WTC11 (cell line): ENCODE results near the gene DIDO1. TPM values are rescaled to one million over a fixed set of nuclear protein-coding genes. Genes with fewer than 3 reads are reported as not detected.
"Not testable (repeated sequence)": the region's sequence is repeated elsewhere in the genome, so short reads cannot be mapped to it uniquely, and the experiment has no call there.

Experiments
- ATAC-seq: fragments of 200-7000 bp; cut with Tn5 transposase; 2 replicates; pipeline ENCODE4 v1.10.0; 2021; ENCODE audit warnings: mild to moderate bottlenecking, moderate library complexity
- CTCF ChIA-PET: fragments of 300-600 bp; sonication (Branson Sonifier 250); formaldehyde crosslinking; loops from one replicate; lab custom pipeline; 2021; ENCODE audit warnings: antibody characterized with exemption; lab: Charles Lee
- POLR2A ChIA-PET: fragments of 350-600 bp; sonication (Branson Sonifier 250); formaldehyde crosslinking; loops from one replicate; lab custom pipeline; 2021; ENCODE audit warnings: antibody characterized with exemption; lab: Charles Lee
- DNase-seq: peaks from one replicate; pipeline ENCODE4 v3.0.0; 2021; ENCODE audit warnings: low spot score
- H3K27ac Mint-ChIP-seq: 2 replicates; pipeline ENCODE4 v1.8.0; 2021; ENCODE audit warnings: mixed read lengths
- H3K27me3 Mint-ChIP-seq: 2 replicates; pipeline ENCODE4 v1.8.0; 2021; ENCODE audit warnings: low read depth, mild to moderate bottlenecking, moderate library complexity, mixed read lengths
- H3K36me3 Mint-ChIP-seq: 2 replicates; pipeline ENCODE4 v1.8.0; 2021; ENCODE audit warnings: mixed read lengths
- H3K4me1 Mint-ChIP-seq: 2 replicates; pipeline ENCODE4 v1.8.0; 2022; ENCODE audit warnings: mixed read lengths
- H3K4me3 Mint-ChIP-seq: 2 replicates; pipeline ENCODE4 v1.8.0; 2021; ENCODE audit warnings: mild to moderate bottlenecking, moderate library complexity, mixed read lengths
- H3K9me3 Mint-ChIP-seq: 2 replicates; pipeline ENCODE4 v1.8.0; 2021; ENCODE audit warnings: mixed read lengths
- EMX1 ChIP-seq: fragments of 250-450 bp; sonication (Bioruptor Pico); IDR thresholded peaks from 2 replicates; pipeline ENCODE4 v1.8.0; 2021; ENCODE audit warnings: mild to moderate bottlenecking
- ESRRA ChIP-seq: sonication (generic); formaldehyde crosslinking; IDR thresholded peaks from 2 replicates; pipeline ENCODE4 v1.8.1; 2022; ENCODE audit warnings: mild to moderate bottlenecking, missing genetic modification reagents, borderline replicate concordance
- FOXP4 ChIP-seq: sonication (generic); formaldehyde crosslinking; IDR thresholded peaks from 2 replicates; pipeline ENCODE4 v1.8.0; 2022; ENCODE audit warnings: mild to moderate bottlenecking, missing genetic modification reagents
- GABPB1 ChIP-seq: sonication (generic); formaldehyde crosslinking; IDR thresholded peaks from 2 replicates; pipeline ENCODE4 v1.8.1; 2023; ENCODE audit warnings: mild to moderate bottlenecking, missing genetic modification reagents
- IRF1 ChIP-seq: sonication (generic); formaldehyde crosslinking; IDR thresholded peaks from 2 replicates; pipeline ENCODE4 v1.8.0; 2023; ENCODE audit warnings: missing genetic modification reagents
- JAZF1 ChIP-seq: fragments of 250-450 bp; sonication (Bioruptor Pico); IDR thresholded peaks from 2 replicates; pipeline ENCODE4 v1.9.0; 2021; ENCODE audit warnings: moderate library complexity, mild to moderate bottlenecking, inconsistent platforms
- SMAD3 ChIP-seq: sonication (generic); formaldehyde crosslinking; IDR thresholded peaks from 2 replicates; pipeline ENCODE4 v1.8.0; 2022; ENCODE audit warnings: missing genetic modification reagents, mild to moderate bottlenecking, borderline replicate concordance
- SMAD4 ChIP-seq: sonication (generic); formaldehyde crosslinking; IDR thresholded peaks from 2 replicates; pipeline ENCODE4 v1.8.0; 2022; ENCODE audit warnings: mild to moderate bottlenecking, missing genetic modification reagents
- TCF7 ChIP-seq: sonication (generic); formaldehyde crosslinking; IDR thresholded peaks from 2 replicates; pipeline ENCODE4 v1.8.0; 2022; ENCODE audit warnings: mild to moderate bottlenecking, low read depth, missing genetic modification reagents, moderate library complexity
- TEAD4 ChIP-seq: sonication (generic); formaldehyde crosslinking; IDR thresholded peaks from 2 replicates; pipeline ENCODE4 v1.8.0; 2022; ENCODE audit warnings: mild to moderate bottlenecking, missing genetic modification reagents
- ZBTB21 ChIP-seq: sonication (generic); formaldehyde crosslinking; IDR thresholded peaks from 2 replicates; pipeline ENCODE4 v1.8.1; 2023; ENCODE audit warnings: mild to moderate bottlenecking, missing genetic modification reagents, borderline replicate concordance
- ZNF263 ChIP-seq: sonication (generic); formaldehyde crosslinking; IDR thresholded peaks from 2 replicates; pipeline ENCODE4 v1.8.1; 2022; ENCODE audit warnings: low read depth, mild to moderate bottlenecking, moderate library complexity, missing genetic modification reagents
- ZNF281 ChIP-seq: sonication (generic); formaldehyde crosslinking; IDR thresholded peaks from 2 replicates; pipeline ENCODE4 v1.8.0; 2023; ENCODE audit warnings: mild to moderate bottlenecking, missing genetic modification reagents
- ZNF317 ChIP-seq: sonication (generic); formaldehyde crosslinking; IDR thresholded peaks from 2 replicates; pipeline ENCODE4 v1.8.1; 2023; ENCODE audit warnings: low read depth, mild to moderate bottlenecking, moderate library complexity, missing genetic modification reagents, borderline replicate concordance
- ZNF396 ChIP-seq: fragments of 250-450 bp; sonication (Bioruptor Pico); IDR thresholded peaks from 2 replicates; pipeline ENCODE4 v1.8.0; 2021; ENCODE audit warnings: mild to moderate bottlenecking, moderate library complexity, borderline replicate concordance
- total RNA-seq: library from RNA; stranded (reverse); gene quantifications from 3 replicates; pipeline ENCODE4 v1.2.3, GENCODE V29; 2021

The DIDO1 gene
- total RNA-seq, 1 experiment from 2014 or later = 87.3 TPM

GRCh38 chr20:62849431-62849830 is 76.9 kb downstream of the DIDO1 start:
- peaks cover 46% of the 10 kb centered on the region for H3K36me3 Mint-ChIP-seq

GRCh38 chr20:62848917-62849316 is 77.4 kb downstream of the DIDO1 start:
- H3K4me3 Mint-ChIP-seq, H3K9me3 Mint-ChIP-seq, H3K27ac Mint-ChIP-seq, POLR2A ChIA-PET, DNase-seq, ATAC-seq, H3K4me1 Mint-ChIP-seq, H3K27me3 Mint-ChIP-seq: not testable (repeated sequence)
- H3K36me3 Mint-ChIP-seq = peaks cover 45% of the 10 kb centered on the region
- CTCF ChIA-PET = interaction anchor here (0.8 to 1.1 kb wide), 4 partner anchors 26 to 140 kb away, joined by 3 to 4 read pairs (median 4); partner anchors contain the start of gene NTSR1

More at GRCh38 chr20:62849431-62849830, 76.9 kb downstream of the DIDO1 start:
- Mint-ChIP-seq H3K4me1 (no peaks in the 10 kb centered on the region), H3K27ac (no peak overlapping the region), H3K27me3 (no peaks in the 10 kb centered on the region), H3K4me3 (no peak overlapping the region), H3K9me3 (no peaks in the 10 kb centered on the region)
- TF ChIP-seq EMX1 (CRISPR knock-in tag) = no peak
- no peak for TF ChIP-seq FOXP4
- no peak for TF ChIP-seq SMAD3 (CRISPR knock-in tag)
- TF ChIP-seq TEAD4 = no peak
- TF ChIP-seq ESRRA (CRISPR knock-in tag) = no peak
- TF ChIP-seq ZBTB21 (CRISPR knock-in tag) = no peak
- TF ChIP-seq SMAD4 = no peak
- no peak for TF ChIP-seq IRF1
- TF ChIP-seq ZNF281 = no peak
- POLR2A ChIA-PET = no interaction called here
- CTCF ChIA-PET = interaction anchor here (0.8 to 1.1 kb wide), 3 partner anchors 25 to 51 kb away, joined by 3 to 4 read pairs (median 4); no protein-coding TSS in a partner anchor
- DNase-seq (no peak), ATAC-seq (no peak)

GRCh38 chr20:62846166-62846890 is 80.0 kb downstream of the DIDO1 start:
- no peak for TF ChIP-seq TCF7 (CRISPR knock-in tag)
- TF ChIP-seq ZNF317 = no peak
- TF ChIP-seq JAZF1 = no peak
- no peak for TF ChIP-seq GABPB1
- TF ChIP-seq ZNF263 (CRISPR knock-in tag) = no peak
- no peak for TF ChIP-seq ZNF396
- no peaks in the 10 kb centered on the region for H3K27me3 Mint-ChIP-seq
- H3K4me1 Mint-ChIP-seq = peaks cover 13% of the 10 kb centered on the region
- peaks cover 8% of the 10 kb centered on the region for H3K9me3 Mint-ChIP-seq
- POLR2A ChIA-PET = interaction anchor here (0.7 kb wide), 1 partner anchor 15 kb away, joined by 4 read pairs; no protein-coding TSS in a partner anchor
- ATAC-seq (no peak), DNase-seq (no peak)
- H3K27ac Mint-ChIP-seq = peak overlapping the region; percentile 27
- CTCF ChIA-PET = interaction anchor here (0.6 to 2.1 kb wide), 10 partner anchors 10 to 126 kb away, joined by 3 to 19 read pairs (median 6); no protein-coding TSS in a partner anchor
- H3K4me3 Mint-ChIP-seq = no peak overlapping the region
- H3K36me3 Mint-ChIP-seq = peaks cover 32% of the 10 kb centered on the region
